HG02763 (cell line): Measurements from ENCODE around the gene FLNA.

Experiments used
- ATAC-seq: cut with Tn5 transposase; IDR thresholded peaks from one replicate; pipeline ENCODE4 v1.9.1; 2021; ENCODE audit warnings: mild to moderate bottlenecking, moderate library complexity; ENCODE audit not compliant: unreplicated experiment

The FLNA gene

DNA sequence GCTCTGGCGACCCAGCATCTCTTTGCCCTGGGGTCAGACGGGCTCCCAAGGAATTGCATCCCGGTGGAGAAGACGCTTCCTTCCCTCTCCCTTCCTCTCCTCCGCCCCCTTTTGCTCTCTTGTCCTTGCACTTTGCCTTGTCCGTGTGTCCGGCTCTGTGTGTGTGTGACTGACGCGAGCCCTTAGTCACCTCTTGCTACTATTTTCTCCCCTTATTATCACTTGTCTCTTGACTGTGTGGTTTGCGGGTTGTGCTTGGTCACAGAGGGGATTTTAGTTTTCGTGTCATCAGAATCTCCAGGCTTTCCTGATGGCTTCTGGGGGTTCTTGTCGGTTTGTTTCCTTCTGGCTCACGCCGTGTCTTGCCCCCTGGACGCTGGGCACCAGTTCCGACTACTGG lies 31.4 kb downstream of the FLNA start:
- ATAC-seq: peak; percentile 13

DNA sequence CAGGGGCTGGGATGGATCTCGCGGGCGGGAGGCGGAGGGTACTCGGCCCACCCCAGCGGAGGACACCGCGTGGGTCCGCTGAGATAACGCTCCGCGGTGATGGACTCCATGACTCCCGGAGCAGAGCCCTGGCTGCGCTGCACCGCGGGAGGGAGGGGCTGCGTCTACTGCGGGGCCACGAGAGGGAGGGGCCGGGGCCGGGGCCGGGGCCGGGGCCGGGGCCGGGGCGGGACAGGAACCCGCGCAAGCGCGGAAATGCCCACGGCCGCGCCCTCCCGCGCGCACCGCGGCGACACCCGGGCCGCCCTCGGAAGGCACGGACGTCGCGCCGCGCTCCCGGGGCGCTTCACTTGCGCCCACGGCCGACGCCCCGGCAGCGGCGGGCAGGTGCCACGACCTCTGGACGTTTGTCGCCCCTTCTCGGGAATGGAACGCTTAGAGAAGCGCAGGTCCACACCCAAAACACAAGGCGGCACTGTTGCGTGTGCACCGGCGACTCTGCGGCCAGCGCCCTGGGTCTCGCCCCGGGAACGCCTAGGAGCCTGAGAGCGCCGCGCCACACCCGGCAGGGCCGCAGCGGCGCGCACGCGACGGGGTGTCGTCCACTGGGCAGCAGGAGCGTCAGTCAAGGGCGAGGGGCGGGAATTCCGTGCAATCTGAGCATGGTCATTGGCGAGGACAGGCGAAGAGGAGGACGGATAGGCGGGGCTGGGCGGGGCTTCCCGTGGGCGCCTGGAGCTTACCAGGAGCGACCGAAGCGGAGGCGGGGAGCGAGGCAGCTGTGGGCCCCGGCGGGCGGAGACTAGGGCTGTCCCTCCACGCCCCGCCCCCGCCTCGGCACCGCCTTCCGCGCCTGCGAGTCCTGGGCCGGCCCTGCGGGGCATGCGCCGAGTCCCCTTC lies 32.8 kb downstream of the FLNA start:
- ATAC-seq: peak; percentile 67

DNA sequence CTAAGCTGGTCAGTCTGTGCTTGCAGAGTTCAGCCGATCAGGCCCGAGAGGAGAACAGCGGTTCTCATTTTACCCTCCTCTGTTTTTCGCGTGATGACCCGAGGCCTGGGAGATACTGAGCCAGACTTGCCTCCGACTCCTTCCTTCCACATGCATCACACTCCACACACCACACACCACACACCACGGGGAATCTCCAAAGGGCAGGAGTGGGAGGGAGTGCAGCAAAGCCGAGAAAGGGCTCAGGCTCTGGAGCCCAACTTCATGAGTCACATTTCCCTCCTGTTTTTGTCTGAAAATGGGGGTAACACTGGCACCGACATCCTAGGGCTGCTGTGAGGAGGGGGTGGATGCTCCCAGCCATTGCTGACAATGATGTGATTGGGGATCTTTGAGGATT lies 39.9 kb downstream of the FLNA start:
- ATAC-seq: no peak

DNA sequence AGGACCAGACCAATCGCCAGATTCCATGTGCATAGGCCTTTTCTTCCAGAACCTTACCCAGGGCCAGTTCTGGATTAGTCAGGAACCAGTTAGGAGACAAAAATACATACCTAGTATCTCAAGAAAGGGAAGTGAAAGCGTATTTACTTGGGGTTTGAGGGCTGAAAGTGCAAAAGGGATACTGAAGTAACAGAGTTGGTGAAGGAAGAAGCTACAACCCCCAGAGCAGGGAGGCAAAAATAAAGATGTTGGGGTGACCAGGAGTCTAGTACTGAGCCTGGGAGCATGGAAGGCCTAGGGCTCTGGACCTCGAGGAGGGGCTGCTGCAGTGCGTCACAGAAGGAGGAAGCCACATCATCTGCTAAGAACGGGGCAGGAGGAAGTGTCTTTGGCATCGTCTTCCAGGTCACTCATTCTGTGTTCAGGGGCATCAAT lies 40.6 kb downstream of the FLNA start:
- no peak for ATAC-seq

DNA sequence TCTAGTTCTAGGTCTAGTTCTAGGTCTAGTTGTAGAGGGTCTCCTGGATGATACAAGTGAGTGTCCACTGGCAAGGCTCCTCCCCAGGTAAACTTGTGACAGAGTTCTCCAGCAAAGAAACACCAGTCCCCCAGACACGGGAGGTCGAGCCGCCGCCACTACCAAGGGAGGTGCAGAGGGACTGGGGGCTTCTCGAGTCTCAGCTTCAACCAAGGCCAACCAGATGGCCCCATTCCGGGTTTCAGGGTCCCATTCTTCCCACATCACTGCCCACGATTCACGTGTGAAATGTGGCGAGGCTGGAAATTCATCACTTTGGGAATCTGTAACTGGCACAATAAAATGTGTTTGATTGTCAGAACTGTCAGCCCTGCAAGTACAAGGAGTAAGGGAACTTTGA lies 41.3 kb downstream of the FLNA start:
- ATAC-seq: no peak

DNA sequence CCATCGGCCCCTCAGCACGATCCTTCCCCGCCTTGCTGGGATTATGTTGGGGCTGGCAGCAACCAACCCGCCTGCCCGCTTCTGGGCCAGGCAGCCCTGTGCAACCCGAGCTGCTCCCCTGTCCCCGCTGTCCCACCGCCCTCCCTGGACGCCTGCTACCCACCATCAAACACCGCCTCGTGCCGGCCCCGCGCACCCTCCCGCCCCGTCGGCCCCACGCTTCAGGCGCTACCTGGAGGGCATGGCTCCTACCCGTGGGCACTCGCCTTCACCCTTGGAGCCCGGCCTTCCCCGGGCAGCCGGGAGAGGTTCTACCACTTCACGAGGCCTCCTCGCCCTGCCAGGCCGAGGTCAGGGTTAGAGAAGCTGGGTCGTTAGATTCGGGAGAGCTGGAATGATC lies 41.9 kb downstream of the FLNA start:
- ATAC-seq: no peak

DNA sequence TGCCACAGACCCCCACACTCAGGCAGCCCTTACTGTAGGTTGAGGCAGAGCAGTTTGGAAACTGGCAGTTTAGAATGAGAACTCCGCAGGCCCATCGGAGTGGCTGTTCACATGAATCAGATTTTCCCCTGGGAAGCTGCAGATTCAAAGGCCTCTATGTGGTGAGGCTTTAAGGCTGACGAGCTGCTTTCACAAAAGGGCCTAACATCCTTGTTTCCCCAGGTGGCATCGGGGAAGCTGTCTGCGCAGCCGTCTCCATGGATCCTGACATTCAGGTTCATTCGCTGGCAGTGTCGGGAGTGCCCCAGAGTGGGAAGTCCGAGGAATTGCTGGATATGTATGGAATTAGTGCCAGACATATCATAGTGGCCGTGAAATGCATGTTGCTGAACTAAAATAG lies 45.1 kb downstream of the FLNA start:
- no peak for ATAC-seq

DNA sequence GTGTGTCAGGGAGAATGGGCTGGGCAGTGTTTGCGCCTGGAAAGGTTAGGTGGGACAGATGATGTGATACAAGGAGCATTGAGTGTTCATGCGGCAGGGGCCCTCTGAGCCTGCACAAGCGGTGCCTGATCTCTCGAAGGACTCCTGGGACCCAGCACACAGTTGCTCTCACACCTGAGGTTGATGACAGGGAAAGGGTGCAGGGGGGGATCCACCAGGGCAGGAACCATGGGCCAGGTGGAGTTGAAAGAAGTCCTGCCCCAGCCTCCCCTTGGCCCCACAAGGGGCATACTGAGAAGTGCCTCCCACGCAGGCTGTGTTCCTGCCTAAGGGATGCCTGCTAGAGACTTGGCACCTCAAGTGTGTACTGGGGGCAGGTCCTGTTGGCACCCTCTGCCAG lies 45.8 kb downstream of the FLNA start:
- no peak for ATAC-seq

DNA sequence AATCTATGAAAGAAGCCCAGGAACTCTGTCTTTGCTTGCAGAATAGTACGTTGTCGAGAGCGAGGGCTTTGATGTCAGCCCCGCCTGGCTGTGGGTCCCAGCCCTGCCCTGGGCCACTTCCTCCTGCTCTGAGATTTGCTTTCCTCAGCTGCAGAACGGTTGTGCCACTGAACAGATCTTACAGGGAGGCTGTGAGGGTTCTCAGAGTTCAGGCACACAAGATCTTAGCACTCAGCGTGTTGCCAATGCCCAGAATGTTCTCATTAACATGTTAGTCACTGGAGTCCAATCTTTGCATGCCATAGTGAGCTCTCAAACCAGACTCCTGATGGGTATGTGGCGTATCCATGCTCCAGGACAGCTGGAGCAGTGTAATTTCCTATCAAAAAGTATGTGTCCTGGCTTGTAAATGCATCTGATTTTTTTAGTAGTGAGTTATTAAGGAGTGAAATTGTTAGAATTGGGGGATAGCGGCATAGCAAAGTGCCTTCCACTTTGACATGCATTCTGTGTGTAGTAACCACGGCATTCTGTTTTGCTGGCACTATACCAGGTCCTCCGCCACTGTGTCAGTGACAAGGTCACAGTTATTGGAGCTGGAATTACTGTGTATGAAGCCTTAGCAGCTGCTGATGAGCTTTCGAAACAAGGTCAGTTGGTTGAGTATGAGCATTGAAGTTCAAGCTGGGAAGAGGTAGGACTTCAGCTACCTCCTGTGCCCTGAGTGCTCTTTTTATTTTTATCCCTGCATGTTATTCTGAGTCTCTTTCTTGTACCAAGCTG lies 47.2 kb downstream of the FLNA start:
- ATAC-seq: no peak

DNA sequence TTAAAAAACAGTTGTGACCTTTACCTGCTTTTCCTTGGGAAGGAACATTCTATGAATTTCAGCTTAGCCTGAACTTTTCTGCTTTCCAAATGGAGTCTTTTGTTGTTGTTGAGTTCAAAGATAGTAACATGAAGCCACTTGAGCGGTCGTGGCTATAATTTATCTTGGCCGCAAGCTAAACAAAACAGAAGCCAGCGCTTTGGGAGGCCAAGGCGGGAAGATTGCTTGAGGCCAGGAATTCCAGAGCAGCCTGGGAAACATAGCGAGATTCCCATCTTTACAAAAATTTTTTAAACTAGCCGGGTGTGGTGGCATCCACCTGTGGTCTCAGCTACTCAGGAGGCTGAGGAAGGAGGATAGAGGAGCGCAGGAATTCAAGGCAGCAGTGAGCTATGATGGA lies 48.9 kb downstream of the FLNA start:
- no peak for ATAC-seq

DNA sequence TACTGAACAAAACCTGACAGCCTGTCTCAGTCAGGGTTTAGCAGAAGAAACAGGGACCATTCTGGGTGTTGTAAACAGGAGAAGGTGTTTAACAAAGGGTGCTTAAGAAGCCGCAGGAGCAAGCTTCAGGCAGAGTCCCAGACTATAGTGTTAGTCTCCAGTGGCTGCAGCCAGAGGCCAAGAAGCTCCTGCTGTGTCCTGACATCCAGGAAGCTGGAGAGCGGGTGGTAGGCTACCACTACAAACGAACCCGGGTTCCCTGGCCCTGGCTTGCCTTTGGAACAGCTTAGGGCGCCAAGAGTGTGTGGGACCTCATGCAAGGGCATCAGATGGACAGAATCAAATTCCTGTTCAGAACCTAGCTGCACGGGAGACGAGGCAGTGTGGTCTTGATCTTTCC lies 50.9 kb downstream of the FLNA start:
- ATAC-seq: no peak

DNA sequence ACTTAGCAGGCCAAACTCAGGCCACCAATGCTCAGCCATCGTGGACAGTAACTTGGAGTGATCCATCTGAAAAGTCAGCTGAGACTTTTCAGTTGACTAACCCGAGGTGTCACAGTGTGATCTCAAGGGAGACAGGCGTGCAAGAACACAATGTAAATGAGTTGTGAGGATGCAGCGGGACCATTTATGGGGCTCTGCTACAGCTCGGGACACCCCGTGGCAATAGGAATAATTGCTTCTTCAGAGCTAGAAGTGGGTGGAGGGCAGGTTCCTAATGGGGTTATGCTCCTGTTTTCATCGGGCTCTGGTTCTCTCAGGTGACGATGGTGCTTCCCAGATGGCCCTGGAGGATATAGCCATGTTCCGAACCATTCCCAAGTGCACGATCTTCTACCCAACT lies 51.5 kb downstream of the FLNA start:
- no peak for ATAC-seq

DNA sequence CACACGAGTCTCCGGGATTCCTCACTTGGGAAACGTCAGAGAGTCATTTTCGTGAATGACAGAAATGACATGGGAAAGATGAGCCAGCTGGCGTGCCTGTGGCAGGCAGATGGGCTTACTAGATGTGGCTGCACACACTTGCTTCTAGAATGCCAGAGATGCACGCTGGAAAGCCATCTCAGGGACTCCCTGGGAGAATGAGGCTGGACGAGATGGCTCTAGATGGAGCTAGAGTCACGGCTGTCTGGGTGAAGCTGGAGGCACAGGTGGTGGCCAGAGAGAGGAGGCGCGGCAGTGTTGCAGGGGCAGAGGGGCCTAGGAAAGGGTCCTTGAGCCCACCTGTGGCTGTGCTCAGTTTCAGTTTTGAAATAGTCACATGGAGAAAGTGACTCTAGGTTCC lies 52.8 kb downstream of the FLNA start:
- ATAC-seq: no peak

DNA sequence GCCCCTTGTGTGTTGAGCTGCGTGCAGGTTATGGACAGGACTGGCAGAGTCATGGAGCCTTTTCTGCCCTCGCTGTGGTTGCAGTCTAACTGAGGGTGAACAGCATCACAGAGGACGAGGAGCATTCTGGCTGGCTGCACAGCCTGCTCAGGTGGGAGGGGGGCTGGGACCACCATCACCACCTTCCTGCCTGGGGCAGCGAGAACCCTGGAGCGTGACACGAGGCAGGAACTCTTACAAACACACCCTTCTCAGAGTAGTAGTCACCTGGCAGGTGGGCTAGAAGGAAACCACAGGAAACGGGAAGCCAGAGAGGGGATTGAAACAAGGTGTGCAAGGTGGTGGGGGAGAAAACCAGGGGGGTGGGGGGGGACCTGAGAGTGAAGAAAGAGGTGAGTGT lies 53.3 kb downstream of the FLNA start:
- ATAC-seq: no peak

DNA sequence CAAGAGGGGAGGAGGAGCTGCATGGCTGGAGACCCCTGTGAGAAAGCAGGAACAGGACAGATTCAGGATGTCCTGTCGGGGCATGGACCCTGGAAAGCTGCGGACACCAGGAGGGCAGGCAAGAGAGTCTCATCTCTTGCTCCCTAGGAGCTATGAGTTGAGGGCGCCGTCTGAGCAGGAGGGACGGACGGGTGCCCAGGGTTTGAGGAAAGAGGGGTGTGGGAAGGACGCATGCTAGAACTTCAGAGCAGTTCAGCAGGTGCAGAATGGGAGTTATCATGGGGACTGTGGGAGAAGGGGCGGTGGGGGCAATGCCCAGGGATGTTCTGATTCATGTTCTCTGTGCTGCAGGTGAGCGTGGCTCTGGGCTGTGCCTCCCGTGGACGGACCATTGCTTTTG lies 54.0 kb downstream of the FLNA start:
- no peak for ATAC-seq

DNA sequence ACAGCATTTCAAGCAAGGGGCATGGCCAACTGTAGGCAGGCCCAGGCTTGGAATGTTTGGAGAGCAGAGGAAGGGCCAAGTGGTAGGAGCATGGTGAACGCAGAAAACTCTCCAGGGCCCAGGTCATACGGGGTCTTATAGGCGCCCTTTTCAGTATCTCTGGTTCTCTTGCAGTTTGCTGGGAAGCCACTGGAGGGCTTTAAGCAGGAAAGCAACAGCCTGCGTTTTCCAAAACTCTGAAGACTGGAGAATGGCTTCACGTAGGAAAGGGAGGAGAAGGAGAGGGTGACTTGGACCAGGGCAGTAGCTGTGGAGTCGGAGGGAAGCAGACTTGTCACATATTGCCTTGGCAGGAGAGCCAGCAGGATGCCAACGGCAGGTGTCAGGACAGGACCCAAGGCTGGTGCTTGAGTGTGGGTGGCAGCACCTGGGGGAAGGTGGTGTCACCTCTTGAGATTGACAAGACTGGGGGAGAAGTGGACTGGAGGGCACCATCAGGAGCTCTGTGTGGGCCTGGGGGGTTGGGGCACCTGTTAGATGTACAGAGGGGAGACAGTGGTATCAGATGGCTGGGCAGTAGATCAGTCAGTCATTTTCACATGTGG lies 56.9 kb downstream of the FLNA start:
- ATAC-seq: no peak

DNA sequence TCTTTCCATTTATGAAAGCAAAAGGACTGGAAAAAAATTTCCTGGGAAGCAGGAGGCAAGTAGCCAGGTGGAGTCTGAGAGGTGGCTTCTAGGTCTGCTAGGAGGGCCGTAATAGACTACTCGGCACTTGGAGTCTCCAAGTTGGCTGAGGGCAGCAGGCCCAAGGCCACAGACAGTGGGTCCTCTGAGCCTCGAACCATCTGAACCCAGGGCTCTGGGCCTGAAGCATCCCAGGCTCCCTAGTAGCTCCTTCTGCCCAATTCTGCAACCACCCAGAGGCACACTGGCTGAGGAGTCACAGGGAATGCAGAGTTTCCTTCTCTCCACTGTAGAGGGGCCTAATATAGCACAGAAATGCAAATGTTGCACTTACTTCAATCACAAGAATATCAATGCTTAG lies 59.0 kb downstream of the FLNA start:
- ATAC-seq: no peak

DNA sequence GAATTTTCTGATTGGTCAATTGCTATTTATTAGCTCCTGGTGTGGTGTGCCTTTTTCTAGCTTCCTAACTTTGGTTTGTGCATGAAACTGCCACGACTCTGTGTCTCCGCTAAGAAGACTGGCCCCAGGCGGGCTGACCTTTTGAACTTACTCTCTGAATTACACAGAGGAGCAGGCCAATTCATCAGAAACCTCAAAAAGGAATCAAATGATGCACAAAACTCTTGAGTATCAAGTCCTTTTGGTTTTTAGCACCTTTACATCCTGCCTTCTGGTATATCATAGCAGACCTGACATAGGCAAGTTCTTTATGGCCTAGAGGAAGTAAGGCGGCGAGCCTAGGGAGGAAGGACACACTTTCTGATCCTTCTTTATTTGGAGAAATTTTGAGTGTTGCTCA lies 61.3 kb downstream of the FLNA start:
- ATAC-seq: no peak

DNA sequence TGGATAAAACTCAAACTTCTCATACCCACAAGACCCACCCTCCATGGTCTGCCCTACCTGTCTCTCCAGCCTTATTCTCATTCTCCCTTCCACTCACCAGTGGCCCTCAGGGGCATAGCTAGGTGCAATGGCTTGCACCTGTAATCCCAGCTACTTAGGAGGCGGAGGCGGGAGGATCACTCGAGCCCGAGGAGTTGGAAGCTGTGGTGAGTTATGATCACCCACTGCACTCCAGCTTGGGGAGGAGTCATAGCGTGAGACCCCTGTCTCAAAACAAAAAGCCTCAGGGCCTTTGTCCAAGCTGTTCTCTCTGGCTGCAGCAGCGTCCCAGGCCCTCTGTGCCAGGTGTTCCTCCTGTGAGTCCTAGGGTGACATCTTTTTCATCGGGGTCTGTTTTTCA lies 62.3 kb downstream of the FLNA start:
- ATAC-seq: no peak

DNA sequence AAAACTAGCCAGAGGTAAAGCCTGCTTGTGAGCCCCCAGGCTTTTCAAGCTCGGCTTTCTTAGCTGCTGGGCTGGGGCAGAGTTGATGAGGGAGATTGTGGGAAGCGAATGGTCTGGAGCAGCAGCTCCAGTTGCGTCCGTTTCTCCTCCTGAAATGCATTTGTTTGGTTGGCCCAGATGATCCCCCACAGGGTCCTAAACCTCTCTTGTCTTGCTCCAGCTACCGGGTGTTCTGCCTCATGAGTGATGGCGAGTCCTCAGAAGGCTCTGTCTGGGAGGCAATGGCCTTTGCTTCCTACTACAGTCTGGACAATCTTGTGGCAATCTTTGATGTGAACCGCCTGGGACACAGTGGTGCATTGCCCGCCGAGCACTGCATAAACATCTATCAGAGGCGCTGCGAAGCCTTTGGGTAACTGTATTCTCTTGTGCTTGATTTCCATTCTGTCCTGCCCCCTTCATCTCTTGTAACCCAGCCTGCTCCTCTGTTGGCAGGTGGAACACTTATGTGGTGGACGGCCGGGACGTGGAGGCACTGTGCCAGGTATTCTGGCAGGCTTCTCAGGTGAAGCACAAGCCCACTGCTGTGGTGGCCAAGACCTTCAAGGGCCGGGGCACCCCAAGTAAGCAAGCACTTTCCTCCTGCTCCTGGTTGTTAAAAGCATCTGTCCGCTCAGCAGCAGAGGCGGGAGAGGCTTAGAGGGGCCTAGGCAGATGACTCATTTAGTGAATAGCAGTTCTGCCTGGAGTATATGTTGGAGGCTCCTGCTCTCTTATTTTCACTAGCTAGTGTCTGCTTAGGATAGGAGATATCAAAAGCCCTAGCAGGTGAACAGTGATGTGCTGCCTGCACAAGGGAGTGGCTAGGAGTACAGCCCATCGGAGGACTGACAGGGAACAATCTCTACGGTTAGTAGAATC lies 63.6 kb downstream of the FLNA start:
- ATAC-seq: no peak
